ENCODE data around the gene KIRREL3. TPM values are rescaled to one million over a fixed set of nuclear protein-coding genes. Genes with fewer than 3 reads are reported as not detected.

The KIRREL3 gene
- total and polyA plus RNA-seq, 2 of the 8 experiments (the other 6 are each of a cell fraction or from before 2014, with no cell fraction given): 0.29 to 0.32 TPM

- Histone ChIP-seq H3K23me2 (ENCODE audit: low read depth, low read length) (no peaks in the 10 kb centered on the region), H3K14ac (ENCODE audit: insufficient read length) (no peak overlapping the region), H2BK20ac (ENCODE audit: low read length) (no peak overlapping the region), H3K4me3 (ENCODE audit: extremely low read depth in 1 of 4, insufficient read depth in 2 of 4, low read depth in 3 of 4, low read length in 4 of 4) (no peak overlapping the region), H3K27ac (ENCODE audit: low read depth, low read length) (no peak overlapping the region), H4K8ac (ENCODE audit: extremely low read depth, insufficient read depth, low read length) (no peak overlapping the region), H3K79me1 (ENCODE audit: low read depth, low read length) (no peaks in the 10 kb centered on the region), H3K4me1 (replicated peaks in 1 of 4; ENCODE audit: control insufficient read depth in 3 of 4, insufficient read depth in 4 of 4, low read length in 3 of 4) (no peaks in the 10 kb centered on the region), H3K79me2 (ENCODE audit: control insufficient read depth in 1 of 2, insufficient read depth in 2 of 2, low read length in 2 of 2) (no peaks in the 10 kb centered on the region), H2AFZ (ENCODE audit: low read length) (no peak overlapping the region), H3K4ac (replicated peaks; ENCODE audit: insufficient read length, low read depth, low read length) (no peak overlapping the region), H3K9me3 (ENCODE audit: insufficient read depth in 2 of 2, low read depth in 1 of 2, low read length in 1 of 2) (no peaks in the 10 kb centered on the region), H3K23ac (ENCODE audit: insufficient read length) (no peak overlapping the region), H3K36me3 (ENCODE audit: control insufficient read depth in 2 of 4, insufficient read depth in 4 of 4, low read length in 3 of 4) (no peaks in the 10 kb centered on the region), H4K20me1 (replicated peaks in 1 of 2; ENCODE audit: control insufficient read depth in 1 of 2, insufficient read depth in 2 of 2, low read length in 2 of 2) (no peaks in the 10 kb centered on the region), H3K18ac (ENCODE audit: extremely low read depth, low read length) (no peak overlapping the region; the same call in 1 of the 2 replicates), H3K9ac (replicated peaks in 1 of 4; ENCODE audit: extremely low read depth in 1 of 4, low read depth in 3 of 4, low read length in 3 of 4) (no peak overlapping the region), H4K5ac (ENCODE audit: insufficient read length, low read depth, low read length) (no peak overlapping the region), H3K27me3 (replicated peaks in 1 of 4; ENCODE audit: control insufficient read depth in 3 of 4, extremely low read depth in 1 of 4, insufficient read depth in 3 of 4, low read length in 3 of 4) (0 out of 7 replicates have a peak, but pooled peaks cover 0 to 2% (median 0%) of the 10 kb centered on the region in 4 experiments), H3K56ac (replicated peaks; ENCODE audit: insufficient read length, low read depth, low read length) (no peak overlapping the region), H2BK120ac (replicated peaks; ENCODE audit: low read depth, low read length) (no peak overlapping the region), H2BK5ac (ENCODE audit: low read depth, low read length) (no peak overlapping the region), H2BK12ac (ENCODE audit: low read depth, low read length) (no peak overlapping the region), H2BK15ac (ENCODE audit: low read length) (no peak overlapping the region), H2AK5ac (ENCODE audit: low read depth, low read length) (no peak overlapping the region), H4K91ac (replicated peaks; ENCODE audit: insufficient read length, low read length) (no peak overlapping the region), H3K4me2 (ENCODE audit: insufficient read depth in 1 of 2, low read depth in 2 of 2, low read length in 2 of 2) (no peak overlapping the region)
- WGBS, 2 experiments (ENCODE audit: extremely low coverage in 1 of 2, insufficient coverage in 1 of 2, insufficient read length in 1 of 2, insufficient replicate concordance in 2 of 2, low coverage in 1 of 2, low lambda C conversion rate in 2 of 2, missing lambda C conversion rate in 1 of 2): 83% methylated on average over 4 of the region's 4 CpGs; no CpG with 5 or more reads in 1 of the 2 experiments
- DNase-seq (ENCODE audit: low read depth in 1 of 2, low spot score in 2 of 2) (no peak), FAIRE-seq (no peak)
- POLR2A ChIA-PET (ENCODE audit: partially characterized antibody): no interaction called here
- CTCF ChIA-PET (ENCODE audit: partially characterized antibody): interaction anchor here (1.0 to 8.2 kb wide), 5 partner anchors 12 to 236 kb away, joined by 3 to 66 read pairs (median 3); no protein-coding TSS in a partner anchor
- TF ChIP-seq CHD1 (IDR thresholded peaks at IDR 0.05; ENCODE audit: low read depth, low read length) (no peak), SAP30 (IDR thresholded peaks at IDR 0.05; ENCODE audit: insufficient read depth, insufficient replicate concordance, low read length) (no peak), RBBP5 (IDR thresholded peaks at IDR 0.05; ENCODE audit: borderline replicate concordance, low read depth, low read length) (no peak), CTBP2 (IDR thresholded peaks at IDR 0.05; ENCODE audit: borderline replicate concordance, insufficient read depth, insufficient read length, low read length) (no peak), PHF8 (conservative IDR thresholded peaks at IDR 0.05; ENCODE audit: low read depth, low read length) (no peak), FOSL1 (IDR thresholded peaks at IDR 0.05; ENCODE audit: insufficient read depth, low read depth, low read length) (no peak), GABPA (IDR thresholded peaks at IDR 0.05; ENCODE audit: borderline replicate concordance, insufficient read depth, low read length) (no peak), HDAC6 (IDR thresholded peaks at IDR 0.05; ENCODE audit: low read depth, low read length) (no peak), TEAD4 (IDR thresholded peaks at IDR 0.05; ENCODE audit: low read depth, low read length) (no peak), RAD21 (IDR thresholded peaks at IDR 0.05 in 1 of 2, conservative IDR thresholded peaks at IDR 0.05 in 1 of 2; ENCODE audit: low read depth in 2 of 2, low read length in 2 of 2) (no peak), RNF2 (IDR thresholded peaks at IDR 0.05; ENCODE audit: borderline replicate concordance, low read depth, low read length, missing control alignments, poor library complexity, severe bottlenecking) (no peak), ZNF274 (IDR thresholded peaks at IDR 0.05; ENCODE audit: borderline replicate concordance, extremely low read depth, low read length) (no peak)
Observed at GRCh38 chr11:126731576-126732142, 268.9 kb downstream of the KIRREL3 start.

Measured in H1 (cell line).